Lung (tissue), 12 donors: ENCODE results near the gene FAM222B. TPM values are rescaled to one million over a fixed set of nuclear protein-coding genes. Genes with fewer than 3 reads are reported as not detected.
"Not testable (repeated sequence)": the region's sequence is repeated elsewhere in the genome, so short reads cannot be mapped to it uniquely, and the experiment has no call there.

Experiments used
- ATAC-seq: fragments of 200-7000 bp; cut with Tn5 transposase; one replicate; pipeline ENCODE4 v1.9.1; 2020; ENCODE audit warnings: moderate number of reproducible peaks; ENCODE audit not compliant: insufficient read depth, low FRiP score
- DNase-seq, 3 donors: peaks; one replicate each; pipeline ENCODE4 v3.0.0-alpha.2; 2013 to 2017
- H3K27ac ChIP-seq, 2 donors: one replicate each; pipeline ENCODE4 v1.5.1; 2013; ENCODE audit warnings: mild to moderate bottlenecking in 2 of 2, moderate library complexity in 2 of 2, control low read depth in 1 of 2, inconsistent platforms in 1 of 2, low read depth in 1 of 2, low read length in 1 of 2
- H3K27me3 ChIP-seq, 3 donors: one replicate each; pipeline ENCODE4 v1.5.1; 2013; ENCODE audit warnings: low read length in 2 of 3; ENCODE audit not compliant: control insufficient read depth in 3 of 3, insufficient read depth in 3 of 3
- H3K36me3 ChIP-seq, 4 donors: one replicate each; pipeline ENCODE4 v1.5.1; 2013; ENCODE audit warnings: low read length in 4 of 4, mild to moderate bottlenecking in 1 of 4, moderate library complexity in 1 of 4; ENCODE audit not compliant: control insufficient read depth in 4 of 4, insufficient read depth in 4 of 4
- H3K4me1 ChIP-seq, 5 donors: one replicate each; pipeline ENCODE4 v1.5.1; 2013; ENCODE audit warnings: low read length in 5 of 5, mild to moderate bottlenecking in 2 of 5, moderate library complexity in 1 of 5; ENCODE audit not compliant: control insufficient read depth in 5 of 5, insufficient read depth in 5 of 5
- H3K4me3 ChIP-seq: one replicate; pipeline ENCODE4 v1.5.1; 2013; ENCODE audit warnings: mild to moderate bottlenecking, control low read depth, moderate library complexity
- H3K9ac ChIP-seq, 2 donors: one replicate each; pipeline ENCODE4 v1.5.1; 2013; ENCODE audit warnings: low read length in 2 of 2, control low read depth in 1 of 2; ENCODE audit not compliant: insufficient read depth in 1 of 2
- H3K9me3 ChIP-seq, 4 donors: one replicate each; pipeline ENCODE4 v1.5.1; 2013; ENCODE audit warnings: low read length in 3 of 4, mild to moderate bottlenecking in 1 of 4, moderate library complexity in 1 of 4; ENCODE audit not compliant: control insufficient read depth in 4 of 4, insufficient read depth in 3 of 4
- CTCF ChIP-seq: IDR thresholded peaks from 2 replicates; pipeline ENCODE4 v1.5.1; 2012; ENCODE audit warnings: mild to moderate bottlenecking; ENCODE audit errors: control extremely low read depth, extremely low read depth
- WGBS, 2 donors: extraction: QIAGEN DNeasy Blood & Tissue Kit; methylation state at CpG; one replicate each; pipeline ENCODE4 v1.1.7; 2013; 5-methylcytosine and 5-hydroxymethylcytosine counted together
- polyA plus RNA-seq, 2 donors: library from polyadenylated mRNA; stranded (reverse); fragments of 200-250 nt; gene quantifications; one replicate each; pipeline ENCODE4 v1.2.1, GENCODE V29; 2013
- total RNA-seq, 2 donors: library from RNA; depleted of rRNA in 1 of 2; stranded (reverse); fragments of >200 nt in 1 of 2; gene quantifications; one replicate each; pipeline ENCODE4 v1.2.1, GENCODE V29; 2014 to 2021
- donor health status: control.
- donor health status: control.
- donor health status: Bipolar disorder and iron deficiency.
- donor health status: healthy.
- donor health status: DM: yes; HTN: yes; CAD: no.

FAM222B gene
- total and polyA plus RNA-seq, 4 donors = 8.3 to 17.7 (median 9.2) TPM

- no peaks in the 10 kb centered on the region for H3K27me3 ChIP-seq
- TF ChIP-seq CTCF = no peak
- H3K36me3 ChIP-seq = peaks cover 0 to 5% (median 2%) of the 10 kb centered on the region in 4 donors
- DNase-seq (no peak), ATAC-seq (no peak)
- H3K9ac ChIP-seq = no peak overlapping the region
- no peak overlapping the region for H3K27ac ChIP-seq
- WGBS, 2 donors = 69 to 81% methylated on average over 4 of the region's 4 CpGs
- H3K4me1 ChIP-seq = peaks cover 0 to 5% (median 0%) of the 10 kb centered on the region in 5 donors
- H3K4me3 ChIP-seq = no peak overlapping the region
- no peaks in the 10 kb centered on the region for H3K9me3 ChIP-seq
Observed at GRCh38 chr17:28788100-28788499, 54.5 kb downstream of the FAM222B start.

GRCh38 chr17:28783161-28783560, 59.4 kb downstream of the FAM222B start:
- no peak overlapping the region for H3K9ac ChIP-seq
- H3K4me3 ChIP-seq = no peak overlapping the region
- H3K4me1 ChIP-seq = no peaks in the 10 kb centered on the region
- peaks cover 0 to 1% (median under 1%) of the 10 kb centered on the region in 4 donors for H3K36me3 ChIP-seq
- WGBS, 2 donors = 83 to 90% methylated on average over 3 of the region's 3 CpGs
- no peaks in the 10 kb centered on the region for H3K27me3 ChIP-seq
- ATAC-seq (no peak), DNase-seq (no peak)
- H3K27ac ChIP-seq = no peak overlapping the region
- H3K9me3 ChIP-seq = no peaks in the 10 kb centered on the region
- TF ChIP-seq CTCF = no peak

GRCh38 chr17:28779601-28780000, 63.0 kb downstream of the FAM222B start:
- not testable (repeated sequence) for H3K36me3 ChIP-seq, ATAC-seq, H3K9ac ChIP-seq, H3K4me1 ChIP-seq, H3K27ac ChIP-seq, H3K4me3 ChIP-seq, H3K9me3 ChIP-seq, DNase-seq, H3K27me3 ChIP-seq
- WGBS, 2 donors = 98% methylated on average over 13 of the region's 13 CpGs

GRCh38 chr17:28777178-28777577, 65.4 kb downstream of the FAM222B start:
- H3K4me1 ChIP-seq = peaks cover 0 to 10% (median 0%) of the 10 kb centered on the region in 5 donors
- H3K36me3 ChIP-seq = peaks cover 0 to 2% (median 0%) of the 10 kb centered on the region in 4 donors
- 31 to 32% methylated on average over 1 of the region's 1 CpG for WGBS, 2 donors
- H3K27me3 ChIP-seq = no peaks in the 10 kb centered on the region
- no peak overlapping the region for H3K9ac ChIP-seq
- H3K4me3 ChIP-seq = no peak overlapping the region
- no peak for DNase-seq
- no peak for ATAC-seq
- H3K27ac ChIP-seq = no peak overlapping the region
- no peaks in the 10 kb centered on the region for H3K9me3 ChIP-seq
- TF ChIP-seq CTCF = no peak
